Measurements from ENCODE around the gene KLRC2. TPM values are rescaled to one million over a fixed set of nuclear protein-coding genes. Genes with fewer than 3 reads are reported as not detected.
"Not testable (repeated sequence)": the region's sequence is repeated elsewhere in the genome, so short reads cannot be mapped to it uniquely, and the experiment has no call there.

The KLRC2 gene
- total and polyA plus RNA-seq, 2 experiments from 2014 or later: not detected

GRCh38 chr12:10448236-10448635, 12.4 kb upstream of the KLRC2 start:
- no peak overlapping the region for H3K4me2 ChIP-seq (ENCODE audit: unreplicated experiment)
- 87% methylated on average over 4 of the region's 4 CpGs for WGBS, 2 experiments (ENCODE audit: low coverage in 1 of 2, low lambda C conversion rate in 2 of 2, missing lambda C conversion rate in 2 of 2)
- no peak overlapping the region for H3K27ac ChIP-seq
- in situ Hi-C loops (cut with MboI): no loop called here
- H3K79me2 ChIP-seq (ENCODE audit: insufficient read depth): no peaks in the 10 kb centered on the region
- no peaks in the 10 kb centered on the region for H3K36me3 ChIP-seq (ENCODE audit: low read depth)
- H3K4me3 ChIP-seq: no peak overlapping the region
- H3F3A ChIP-seq (ENCODE audit: insufficient read depth): no peaks in the 10 kb centered on the region
- no peaks in the 10 kb centered on the region for H4K20me1 ChIP-seq (ENCODE audit: insufficient read depth)
- no peaks in the 10 kb centered on the region for H3K9me2 ChIP-seq (ENCODE audit: insufficient read depth)
- no peak overlapping the region for H3K9ac ChIP-seq
- no peak overlapping the region for H2AFZ ChIP-seq
- TF ChIP-seq EZH2 (IDR thresholded peaks at IDR 0.05; ENCODE audit: insufficient read depth, poor library complexity, severe bottlenecking): no peak
- no peak for TF ChIP-seq EZH2phosphoT487 (IDR thresholded peaks at IDR 0.05; ENCODE audit: insufficient read depth, low read depth)
- no peaks in the 10 kb centered on the region for H3K9me3 ChIP-seq (ENCODE audit: low read depth)
- H3K27me3 ChIP-seq (replicated peaks; ENCODE audit: insufficient read depth): no peaks in the 10 kb centered on the region
- H3K4me1 ChIP-seq (ENCODE audit: insufficient read depth): no peaks in the 10 kb centered on the region
- no peak for DNase-seq

- H3K27ac ChIP-seq; in situ Hi-C loops (cut with MboI); H3K4me1 ChIP-seq (ENCODE audit: insufficient read depth); H3K27me3 ChIP-seq (replicated peaks; ENCODE audit: insufficient read depth); H3F3A ChIP-seq (ENCODE audit: insufficient read depth); H2AFZ ChIP-seq; DNase-seq; H3K4me2 ChIP-seq (ENCODE audit: unreplicated experiment); H3K36me3 ChIP-seq (ENCODE audit: low read depth); H3K4me3 ChIP-seq; H3K9me2 ChIP-seq (ENCODE audit: insufficient read depth); H3K9ac ChIP-seq; H4K20me1 ChIP-seq (ENCODE audit: insufficient read depth); H3K9me3 ChIP-seq (ENCODE audit: low read depth); H3K79me2 ChIP-seq (ENCODE audit: insufficient read depth): not testable (repeated sequence)
- 58 to 60% methylated on average over 5 of the region's 5 CpGs for WGBS, 2 experiments (ENCODE audit: low coverage in 1 of 2, low lambda C conversion rate in 2 of 2, missing lambda C conversion rate in 2 of 2)
These were observed 10.2 kb upstream of the KLRC2 start for GRCh38 chr12:10446052-10446451.

GRCh38 chr12:10441144-10441543, 5.3 kb upstream of the KLRC2 start:
- not testable (repeated sequence) for DNase-seq; H3K36me3 ChIP-seq (ENCODE audit: low read depth)

GRCh38 chr12:10439608-10440274, 3.9 kb upstream of the KLRC2 start:
- H3K4me3 ChIP-seq; H3K79me2 ChIP-seq (ENCODE audit: insufficient read depth); H3K4me2 ChIP-seq (ENCODE audit: unreplicated experiment); H3K27ac ChIP-seq; H3K27me3 ChIP-seq (replicated peaks; ENCODE audit: insufficient read depth); H3K4me1 ChIP-seq (ENCODE audit: insufficient read depth); H3K9me2 ChIP-seq (ENCODE audit: insufficient read depth); H2AFZ ChIP-seq; H3K9ac ChIP-seq; H4K20me1 ChIP-seq (ENCODE audit: insufficient read depth); H3F3A ChIP-seq (ENCODE audit: insufficient read depth); H3K9me3 ChIP-seq (ENCODE audit: low read depth); H3K36me3 ChIP-seq (ENCODE audit: low read depth); in situ Hi-C loops (cut with MboI): not testable (repeated sequence)
- 39 to 42% methylated on average over 2 of the region's 2 CpGs for WGBS, 2 experiments (ENCODE audit: low coverage in 1 of 2, low lambda C conversion rate in 2 of 2, missing lambda C conversion rate in 2 of 2)
- DNase-seq: peak; percentile 3

More at GRCh38 chr12:10441144-10441543, 5.3 kb upstream of the KLRC2 start:
- H3K9ac ChIP-seq; H3K4me3 ChIP-seq; H3K27me3 ChIP-seq (replicated peaks; ENCODE audit: insufficient read depth); H3K9me2 ChIP-seq (ENCODE audit: insufficient read depth); H3K4me1 ChIP-seq (ENCODE audit: insufficient read depth); H3K79me2 ChIP-seq (ENCODE audit: insufficient read depth); H3F3A ChIP-seq (ENCODE audit: insufficient read depth); H3K4me2 ChIP-seq (ENCODE audit: unreplicated experiment); H3K9me3 ChIP-seq (ENCODE audit: low read depth); H3K27ac ChIP-seq; in situ Hi-C loops (cut with MboI); H4K20me1 ChIP-seq (ENCODE audit: insufficient read depth); H2AFZ ChIP-seq: not testable (repeated sequence)
- 86 to 91% methylated on average over 8 of the region's 8 CpGs for WGBS, 2 experiments (ENCODE audit: low coverage in 1 of 2, low lambda C conversion rate in 2 of 2, missing lambda C conversion rate in 2 of 2)

- DNase-seq; H3K27me3 ChIP-seq (replicated peaks; ENCODE audit: insufficient read depth); H3K4me2 ChIP-seq (ENCODE audit: unreplicated experiment); H3K27ac ChIP-seq; H3K9ac ChIP-seq; H3F3A ChIP-seq (ENCODE audit: insufficient read depth); in situ Hi-C loops (cut with MboI); H3K9me2 ChIP-seq (ENCODE audit: insufficient read depth); H3K79me2 ChIP-seq (ENCODE audit: insufficient read depth); H4K20me1 ChIP-seq (ENCODE audit: insufficient read depth); H3K36me3 ChIP-seq (ENCODE audit: low read depth); H3K4me1 ChIP-seq (ENCODE audit: insufficient read depth); H2AFZ ChIP-seq; H3K4me3 ChIP-seq; H3K9me3 ChIP-seq (ENCODE audit: low read depth): not testable (repeated sequence)
- 33% methylated on average over 2 of the region's 2 CpGs; no CpG with 5 or more reads in 1 of the 2 experiments for WGBS, 2 experiments (ENCODE audit: low coverage in 1 of 2, low lambda C conversion rate in 2 of 2, missing lambda C conversion rate in 2 of 2)
These were observed 1.8 kb upstream of the KLRC2 start for GRCh38 chr12:10437601-10438000.

- H3K9ac ChIP-seq; DNase-seq; H4K20me1 ChIP-seq (ENCODE audit: insufficient read depth); H3K4me3 ChIP-seq; H3F3A ChIP-seq (ENCODE audit: insufficient read depth); H3K9me3 ChIP-seq (ENCODE audit: low read depth); H3K27ac ChIP-seq; H2AFZ ChIP-seq; H3K4me1 ChIP-seq (ENCODE audit: insufficient read depth); H3K9me2 ChIP-seq (ENCODE audit: insufficient read depth); in situ Hi-C loops (cut with MboI); H3K4me2 ChIP-seq (ENCODE audit: unreplicated experiment); H3K79me2 ChIP-seq (ENCODE audit: insufficient read depth); H3K36me3 ChIP-seq (ENCODE audit: low read depth); H3K27me3 ChIP-seq (replicated peaks; ENCODE audit: insufficient read depth): not testable (repeated sequence)
- WGBS, 2 experiments (ENCODE audit: low coverage in 1 of 2, low lambda C conversion rate in 2 of 2, missing lambda C conversion rate in 2 of 2): 90 to 92% methylated on average over 4 of the region's 4 CpGs
These were observed 5.2 kb downstream of the KLRC2 start for GRCh38 chr12:10430623-10431022.

- H3K79me2 ChIP-seq (ENCODE audit: insufficient read depth); H3K9me2 ChIP-seq (ENCODE audit: insufficient read depth); H3K36me3 ChIP-seq (ENCODE audit: low read depth); H2AFZ ChIP-seq; H3K4me2 ChIP-seq (ENCODE audit: unreplicated experiment); H3F3A ChIP-seq (ENCODE audit: insufficient read depth); H4K20me1 ChIP-seq (ENCODE audit: insufficient read depth); DNase-seq; H3K27ac ChIP-seq; H3K4me3 ChIP-seq; H3K27me3 ChIP-seq (replicated peaks; ENCODE audit: insufficient read depth); H3K4me1 ChIP-seq (ENCODE audit: insufficient read depth); in situ Hi-C loops (cut with MboI); H3K9ac ChIP-seq; H3K9me3 ChIP-seq (ENCODE audit: low read depth): not testable (repeated sequence)
- WGBS, 2 experiments (ENCODE audit: low coverage in 1 of 2, low lambda C conversion rate in 2 of 2, missing lambda C conversion rate in 2 of 2): 88 to 98% methylated on average over 5 to 7 of the region's 8 CpGs
These were observed 9.9 kb downstream of the KLRC2 start for GRCh38 chr12:10425938-10426337.
